ENCODE results near the gene DHRSX. TPM values are rescaled to one million over a fixed set of nuclear protein-coding genes. Genes with fewer than 3 reads are reported as not detected.

DHRSX gene
- total and polyA plus RNA-seq, 9 of the 15 experiments (the other 6 are each of a cell fraction or from before 2014, with no cell fraction given), result 0.59 to 11.0 (median 6.2) TPM

GRCh38 chrX:2423899-2424298, 76.9 kb downstream of the DHRSX start:
- no peak for ATAC-seq
- 91% methylated on average over 4 of the region's 4 CpGs for WGBS (ENCODE audit: insufficient coverage, low coverage, missing lambda C conversion rate)
- in situ Hi-C loops (cut with MboI), result no loop called here

GRCh38 chrX:2423282-2423681, 77.5 kb downstream of the DHRSX start:
- Histone ChIP-seq H3K4me2 (ENCODE audit: insufficient read depth, low read length) (no peak overlapping the region), H3K27ac (ENCODE audit: extremely low read depth, low read depth, low read length) (no peak overlapping the region), H3K9ac (ENCODE audit: insufficient read depth in 1 of 2, low read depth in 2 of 2, low read length in 2 of 2) (no peak overlapping the region), H3K27me3 (ENCODE audit: control insufficient read depth in 2 of 2, insufficient read depth in 2 of 2, low read length in 2 of 2) (no peaks in the 10 kb centered on the region), H3K9me1 (ENCODE audit: control insufficient read depth, insufficient read depth, low read length) (no peaks in the 10 kb centered on the region), H3K79me2 (ENCODE audit: control insufficient read depth, insufficient read depth, low read length) (no peaks in the 10 kb centered on the region), H3K4me1 (replicated peaks in 1 of 2; ENCODE audit: control insufficient read depth in 2 of 2, insufficient read depth in 2 of 2, low read length in 2 of 2) (no peaks in the 10 kb centered on the region), H2AFZ (ENCODE audit: low read depth, low read length) (no peak overlapping the region), H3K36me3 (ENCODE audit: control insufficient read depth, insufficient read depth, low read length) (no peaks in the 10 kb centered on the region), H4K20me1 (replicated peaks; ENCODE audit: control insufficient read depth, insufficient read depth, low read length) (no peaks in the 10 kb centered on the region), H3K4me3 (no peak overlapping the region), H3K9me3 (replicated peaks; ENCODE audit: control insufficient read depth, insufficient read depth, low read depth, low read length) (no peaks in the 10 kb centered on the region)
- CTCF ChIA-PET (ENCODE audit: low intra/inter-chr PET ratio), result no interaction called here
- no TSS peak for BruUV-seq (replicated peaks)
- no peak for ATAC-seq
- POLR2A ChIA-PET, result no interaction called here
- intact Hi-C loops (cut with micrococcal nuclease), result no loop called here
- no peak for DNase-seq (ENCODE audit: extremely low read depth in 1 of 4, low spot score in 3 of 4)
- WGBS (ENCODE audit: insufficient coverage, low coverage, missing lambda C conversion rate), result 66% methylated on average over 6 of the region's 8 CpGs
- in situ Hi-C loops (cut with MboI), result no loop called here
- no peak for FAIRE-seq
- no peak for TF ChIP-seq ZNF347 (CRISPR knock-in tag; IDR thresholded peaks at IDR 0.05; ENCODE audit: low read depth)
- no peak for TF ChIP-seq ZNF644 (tag; IDR thresholded peaks at IDR 0.05; ENCODE audit: low read depth)
- TF ChIP-seq ZBTB9 (CRISPR knock-in tag; IDR thresholded peaks at IDR 0.05), result no peak

More at GRCh38 chrX:2423899-2424298, 76.9 kb downstream of the DHRSX start:
- no peaks in the 10 kb centered on the region for H3K36me3 ChIP-seq (ENCODE audit: control insufficient read depth, insufficient read depth, low read length)
- FAIRE-seq, result no peak
- TF ChIP-seq USF1 (CRISPR knock-in tag; IDR thresholded peaks at IDR 0.05), result no peak
- TF ChIP-seq STAT5A (IDR thresholded peaks at IDR 0.05; ENCODE audit: borderline replicate concordance, low read length), result no peak
- TF ChIP-seq CHD4 (IDR thresholded peaks at IDR 0.05; ENCODE audit: insufficient read depth, insufficient replicate concordance, low read depth, low read length, poor library complexity, severe bottlenecking), result no peak
- no peaks in the 10 kb centered on the region for H3K27me3 ChIP-seq (ENCODE audit: control insufficient read depth in 2 of 2, insufficient read depth in 2 of 2, low read length in 2 of 2)
- H3K79me2 ChIP-seq (ENCODE audit: control insufficient read depth, insufficient read depth, low read length), result no peaks in the 10 kb centered on the region
- ChIA-PET POLR2A (no interaction called here), CTCF (ENCODE audit: low intra/inter-chr PET ratio) (no interaction called here)
- DNase-seq (ENCODE audit: extremely low read depth in 1 of 4, low spot score in 3 of 4), result no peak
- H3K4me3 ChIP-seq, result no peak overlapping the region
- no peaks in the 10 kb centered on the region for H4K20me1 ChIP-seq (replicated peaks; ENCODE audit: control insufficient read depth, insufficient read depth, low read length)
- H3K9me1 ChIP-seq (ENCODE audit: control insufficient read depth, insufficient read depth, low read length), result no peaks in the 10 kb centered on the region
- H3K4me2 ChIP-seq (ENCODE audit: insufficient read depth, low read length), result no peak overlapping the region
- H3K27ac ChIP-seq (ENCODE audit: extremely low read depth, low read depth, low read length), result no peak overlapping the region
- H3K9ac ChIP-seq (ENCODE audit: insufficient read depth in 1 of 2, low read depth in 2 of 2, low read length in 2 of 2), result no peak overlapping the region
- intact Hi-C loops (cut with micrococcal nuclease), result no loop called here
- H3K9me3 ChIP-seq (replicated peaks; ENCODE audit: control insufficient read depth, insufficient read depth, low read depth, low read length), result no peaks in the 10 kb centered on the region
- no peaks in the 10 kb centered on the region for H3K4me1 ChIP-seq (replicated peaks in 1 of 2; ENCODE audit: control insufficient read depth in 2 of 2, insufficient read depth in 2 of 2, low read length in 2 of 2)
- H2AFZ ChIP-seq (ENCODE audit: low read depth, low read length), result no peak overlapping the region
- no TSS peak for BruUV-seq (replicated peaks)
